SK-N-SH treated with all-trans-retinoic acid at 6 μM for 48 hours (cell line): ENCODE results near the gene EXOC3.

Source experiments
- CSDC2 ChIP-seq: fragments of 250-450 bp; sonication (Bioruptor Pico); IDR thresholded peaks from 2 replicates; pipeline ENCODE4 v1.5.0; 2020; ENCODE audit warnings: mild to moderate bottlenecking, moderate library complexity
- PATZ1 ChIP-seq: fragments of 250-450 bp; sonication (Bioruptor Pico); IDR thresholded peaks from 2 replicates; pipeline ENCODE4 v1.8.0; 2020; ENCODE audit warnings: mild to moderate bottlenecking, moderate library complexity, borderline replicate concordance
- TOX ChIP-seq: fragments of 250-450 bp; sonication (Bioruptor Pico); IDR thresholded peaks from 2 replicates; pipeline ENCODE4 v1.8.0; 2021; ENCODE audit warnings: mild to moderate bottlenecking, moderate library complexity, borderline replicate concordance
- TSHZ2 ChIP-seq: fragments of 250-450 bp; sonication (Bioruptor Pico); IDR thresholded peaks from 2 replicates; pipeline ENCODE4 v1.5.0; 2020; ENCODE audit warnings: mild to moderate bottlenecking, moderate library complexity
- ZFP3 ChIP-seq: fragments of 250-450 bp; sonication (Bioruptor Pico); IDR thresholded peaks from 2 replicates; pipeline ENCODE4 v1.5.0; 2020; ENCODE audit warnings: mild to moderate bottlenecking, moderate library complexity

GRCh38 chr5:464446-464842 is 21.5 kb downstream of the EXOC3 start:
- TF ChIP-seq ZFP3 (CRISPR knock-in tag) (no peak), TSHZ2 (no peak), TOX (CRISPR knock-in tag) (no peak), PATZ1 (CRISPR knock-in tag) (no peak), CSDC2 (CRISPR knock-in tag) (no peak)
